ENCODE measurements around the gene NXN. TPM values are rescaled to one million over a fixed set of nuclear protein-coding genes. Genes with fewer than 3 reads are reported as not detected.
"Not testable (repeated sequence)": the region's sequence is repeated elsewhere in the genome, so short reads cannot be mapped to it uniquely, and the experiment has no call there.

NXN gene
- polyA plus RNA-seq, 1 experiment = 118 TPM

DNA sequence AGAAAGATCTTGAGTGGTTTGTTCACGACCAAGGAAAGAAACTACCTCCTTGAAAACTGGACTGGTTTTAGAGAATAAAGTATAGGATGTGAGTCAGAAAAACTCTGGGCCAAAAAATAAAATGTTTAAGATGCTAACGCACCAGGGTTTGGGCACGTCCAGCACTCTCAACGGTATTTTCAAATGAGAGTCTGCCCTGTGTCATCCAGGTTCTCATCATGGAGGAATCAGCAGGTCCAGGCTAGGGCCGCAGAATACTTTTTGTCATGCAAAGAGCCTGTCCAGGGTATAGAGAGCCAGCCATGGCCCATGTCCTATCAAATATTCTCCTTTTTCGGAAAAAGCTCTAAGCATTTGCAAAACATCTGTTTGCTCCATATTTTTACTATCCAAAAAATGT, 2.4 kb downstream of the NXN start:
- H3K4me3 ChIP-seq (ENCODE audit: low read depth, low read length) = peak overlapping the region; percentile 86
- H3K27me3 ChIP-seq (ENCODE audit: control insufficient read depth, insufficient read depth, low read length) = no peaks in the 10 kb centered on the region
- POLR2A ChIA-PET = no interaction called here
- TF ChIP-seq, protein P1, sequence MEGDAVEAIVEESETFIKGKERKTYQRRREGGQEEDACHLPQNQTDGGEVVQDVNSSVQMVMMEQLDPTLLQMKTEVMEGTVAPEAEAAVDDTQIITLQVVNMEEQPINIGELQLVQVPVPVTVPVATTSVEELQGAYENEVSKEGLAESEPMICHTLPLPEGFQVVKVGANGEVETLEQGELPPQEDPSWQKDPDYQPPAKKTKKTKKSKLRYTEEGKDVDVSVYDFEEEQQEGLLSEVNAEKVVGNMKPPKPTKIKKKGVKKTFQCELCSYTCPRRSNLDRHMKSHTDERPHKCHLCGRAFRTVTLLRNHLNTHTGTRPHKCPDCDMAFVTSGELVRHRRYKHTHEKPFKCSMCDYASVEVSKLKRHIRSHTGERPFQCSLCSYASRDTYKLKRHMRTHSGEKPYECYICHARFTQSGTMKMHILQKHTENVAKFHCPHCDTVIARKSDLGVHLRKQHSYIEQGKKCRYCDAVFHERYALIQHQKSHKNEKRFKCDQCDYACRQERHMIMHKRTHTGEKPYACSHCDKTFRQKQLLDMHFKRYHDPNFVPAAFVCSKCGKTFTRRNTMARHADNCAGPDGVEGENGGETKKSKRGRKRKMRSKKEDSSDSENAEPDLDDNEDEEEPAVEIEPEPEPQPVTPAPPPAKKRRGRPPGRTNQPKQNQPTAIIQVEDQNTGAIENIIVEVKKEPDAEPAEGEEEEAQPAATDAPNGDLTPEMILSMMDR (IDR thresholded peaks at IDR 0.05; ENCODE audit: low read depth, low read length) = no peak
- no peak overlapping the region for H3K27ac ChIP-seq (ENCODE audit: low read depth, low read length)
- H3K9me3 ChIP-seq (ENCODE audit: control insufficient read depth, insufficient read depth, low read length) = peaks cover 5% of the 10 kb centered on the region; the same call in 1 of the 2 replicates
- CTCF ChIA-PET = interaction anchor here (0.8 kb wide), 1 partner anchor 89 kb away, joined by 4 read pairs; no protein-coding TSS in a partner anchor
- no peak for DNase-seq (ENCODE audit: low read depth, low spot score)

DNA sequence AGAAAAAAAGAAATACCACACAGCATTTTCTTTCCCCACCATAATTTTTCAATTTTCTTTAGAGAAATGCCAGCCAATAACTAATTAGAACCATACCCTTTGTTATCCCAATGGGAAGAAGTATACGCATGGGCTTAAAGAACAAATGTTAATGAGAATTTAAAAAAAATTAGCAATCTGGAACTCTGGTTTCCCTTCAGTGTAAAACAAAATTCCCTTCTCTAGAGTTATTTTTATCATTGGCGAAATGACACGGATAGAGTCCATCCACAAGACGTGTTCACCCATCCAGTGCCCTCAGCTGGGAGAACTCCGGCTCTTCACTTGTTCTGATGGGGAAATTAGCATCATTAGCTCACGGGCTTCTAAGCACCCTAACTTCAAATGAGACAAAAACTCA, 3.3 kb downstream of the NXN start:
- TF ChIP-seq, protein P1 (IDR thresholded peaks at IDR 0.05; ENCODE audit: low read depth, low read length) = no peak
- no peak overlapping the region for H3K27ac ChIP-seq (ENCODE audit: low read depth, low read length)
- DNase-seq (ENCODE audit: low read depth, low spot score) = no peak
- peak overlapping the region; percentile 86; the same call in 1 of the 2 replicates for H3K4me3 ChIP-seq (ENCODE audit: low read depth, low read length)
- CTCF ChIA-PET = interaction anchor here (1.8 kb wide), 1 partner anchor 23 kb away, joined by 4 read pairs; no protein-coding TSS in a partner anchor
- H3K9me3 ChIP-seq (ENCODE audit: control insufficient read depth, insufficient read depth, low read length) = peaks cover 5% of the 10 kb centered on the region; the same call in 1 of the 2 replicates
- POLR2A ChIA-PET = interaction anchor here (0.7 to 1.6 kb wide), 2 partner anchors 14 to 48 kb away, joined by 4 to 6 read pairs; no protein-coding TSS in a partner anchor
- no peaks in the 10 kb centered on the region for H3K27me3 ChIP-seq (ENCODE audit: control insufficient read depth, insufficient read depth, low read length)

DNA sequence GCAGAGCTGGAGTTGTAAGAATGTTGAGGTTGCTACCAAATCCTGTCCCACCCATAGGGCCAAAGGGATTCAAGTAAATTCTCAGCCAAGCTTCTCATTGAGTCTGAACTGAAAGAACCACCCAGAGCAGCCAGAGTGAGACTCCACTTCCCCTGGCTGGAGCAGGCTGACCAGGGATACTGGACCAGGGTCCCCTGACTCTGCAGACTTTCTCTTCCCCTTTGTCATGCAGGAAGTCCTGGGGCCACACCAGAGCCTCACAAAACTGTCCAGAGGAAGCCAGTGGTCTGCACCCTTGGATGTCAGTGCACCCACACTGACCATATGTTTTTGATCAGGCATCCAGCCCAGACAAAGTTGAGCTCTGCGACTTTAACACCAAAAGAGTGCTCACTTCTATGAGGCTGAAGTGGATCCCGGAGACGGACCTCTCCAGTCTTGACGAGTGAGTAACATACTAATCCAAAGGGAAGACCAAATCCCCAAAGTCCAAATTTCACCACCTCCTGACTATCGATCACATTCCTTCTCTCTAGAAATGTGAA, 4.1 kb downstream of the NXN start:
- DNase-seq (ENCODE audit: low read depth, low spot score) = no peak
- TF ChIP-seq, protein P1 (IDR thresholded peaks at IDR 0.05; ENCODE audit: low read depth, low read length) = no peak
- Histone ChIP-seq H3K9me3 (ENCODE audit: control insufficient read depth, insufficient read depth, low read length) (peaks cover 5% of the 10 kb centered on the region; the same call in 1 of the 2 replicates), H3K27ac (ENCODE audit: low read depth, low read length) (no peak overlapping the region), H3K4me3 (ENCODE audit: low read depth, low read length) (peak overlapping the region; percentile 11), H3K27me3 (ENCODE audit: control insufficient read depth, insufficient read depth, low read length) (no peaks in the 10 kb centered on the region)
- ChIA-PET POLR2A (interaction anchor here (1.3 to 1.6 kb wide), 2 partner anchors 24 to 48 kb away, joined by 6 read pairs; no protein-coding TSS in a partner anchor), CTCF (interaction anchor here (0.6 to 1.8 kb wide), 2 partner anchors 23 to 274 kb away, joined by 3 to 4 read pairs; no protein-coding TSS in a partner anchor)

DNA sequence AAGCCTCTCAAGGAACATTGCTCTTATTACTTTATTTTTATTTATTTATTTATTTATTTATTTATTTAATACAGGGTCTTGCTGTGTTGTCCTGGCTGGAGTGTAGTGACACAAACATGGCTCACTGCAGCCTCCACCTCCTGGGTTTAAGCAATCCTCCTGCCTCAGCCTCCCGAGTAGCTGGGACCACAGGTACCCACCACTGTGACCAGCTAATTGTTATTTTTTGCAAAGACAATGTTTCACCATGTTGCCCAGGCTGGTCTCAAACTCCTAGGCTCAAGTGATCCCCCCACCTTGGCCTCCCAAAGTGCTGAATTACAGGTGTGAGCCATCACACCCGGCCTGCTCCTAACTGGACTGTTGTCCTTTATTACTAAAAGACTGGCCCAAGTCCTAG, 4.8 kb downstream of the NXN start:
- DNase-seq (ENCODE audit: low read depth, low spot score); H3K27ac ChIP-seq (ENCODE audit: low read depth, low read length); H3K27me3 ChIP-seq (ENCODE audit: control insufficient read depth, insufficient read depth, low read length); H3K9me3 ChIP-seq (ENCODE audit: control insufficient read depth, insufficient read depth, low read length): not testable (repeated sequence)
- H3K4me3 ChIP-seq (ENCODE audit: low read depth, low read length) = peak overlapping the region; percentile 11; the same call in 1 of the 2 replicates
- POLR2A ChIA-PET = interaction anchor here (1.3 to 1.6 kb wide), 2 partner anchors 23 to 47 kb away, joined by 6 read pairs; no protein-coding TSS in a partner anchor
- CTCF ChIA-PET = interaction anchor here (0.6 to 1.8 kb wide), 2 partner anchors 24 to 273 kb away, joined by 3 to 4 read pairs; no protein-coding TSS in a partner anchor

GRCh38 chr17:973053-973452, 6.5 kb downstream of the NXN start:
- CTCF ChIA-PET = no interaction called here
- POLR2A ChIA-PET = no interaction called here
- no peak for DNase-seq (ENCODE audit: low read depth, low spot score)

DNA sequence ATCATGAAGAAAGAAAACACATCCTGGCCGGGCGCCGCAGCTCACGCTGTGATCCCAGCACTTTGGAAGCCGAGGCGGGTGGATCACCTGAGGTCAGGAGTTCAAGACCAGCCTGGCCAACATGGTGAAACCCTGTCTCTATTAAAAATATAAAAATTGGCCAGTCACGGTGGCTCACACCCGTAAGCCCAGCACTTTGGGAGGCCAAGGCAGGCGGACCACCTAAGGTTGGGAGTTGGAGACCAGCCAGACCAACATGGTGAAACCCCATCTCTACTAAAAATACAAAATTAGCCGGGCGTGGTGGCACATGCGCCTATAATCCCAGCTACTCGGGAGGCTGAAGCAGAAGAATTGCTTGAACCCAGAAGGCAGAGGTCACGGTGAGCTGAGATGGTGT, 7.7 kb downstream of the NXN start:
- H3K27ac ChIP-seq (ENCODE audit: low read depth, low read length); POLR2A ChIA-PET; H3K27me3 ChIP-seq (ENCODE audit: control insufficient read depth, insufficient read depth, low read length); CTCF ChIA-PET; H3K4me3 ChIP-seq (ENCODE audit: low read depth, low read length); H3K9me3 ChIP-seq (ENCODE audit: control insufficient read depth, insufficient read depth, low read length); DNase-seq (ENCODE audit: low read depth, low spot score): not testable (repeated sequence)

More at GRCh38 chr17:973053-973452, 6.5 kb downstream of the NXN start:
- H3K9me3 ChIP-seq (ENCODE audit: control insufficient read depth, insufficient read depth, low read length) = no peaks in the 10 kb centered on the region; the same call in 1 of the 2 replicates
- no peak overlapping the region for H3K27ac ChIP-seq (ENCODE audit: low read depth, low read length)
- no peaks in the 10 kb centered on the region for H3K27me3 ChIP-seq (ENCODE audit: control insufficient read depth, insufficient read depth, low read length)
- H3K4me3 ChIP-seq (ENCODE audit: low read depth, low read length) = no peak overlapping the region
- TF ChIP-seq, protein P1 (IDR thresholded peaks at IDR 0.05; ENCODE audit: low read depth, low read length) = no peak
